ENCODE results near the gene H3-3A.
A peak's percentile ranks its signal among the peaks of the same experiment; 100 is the strongest.

Gene H3-3A

DNA sequence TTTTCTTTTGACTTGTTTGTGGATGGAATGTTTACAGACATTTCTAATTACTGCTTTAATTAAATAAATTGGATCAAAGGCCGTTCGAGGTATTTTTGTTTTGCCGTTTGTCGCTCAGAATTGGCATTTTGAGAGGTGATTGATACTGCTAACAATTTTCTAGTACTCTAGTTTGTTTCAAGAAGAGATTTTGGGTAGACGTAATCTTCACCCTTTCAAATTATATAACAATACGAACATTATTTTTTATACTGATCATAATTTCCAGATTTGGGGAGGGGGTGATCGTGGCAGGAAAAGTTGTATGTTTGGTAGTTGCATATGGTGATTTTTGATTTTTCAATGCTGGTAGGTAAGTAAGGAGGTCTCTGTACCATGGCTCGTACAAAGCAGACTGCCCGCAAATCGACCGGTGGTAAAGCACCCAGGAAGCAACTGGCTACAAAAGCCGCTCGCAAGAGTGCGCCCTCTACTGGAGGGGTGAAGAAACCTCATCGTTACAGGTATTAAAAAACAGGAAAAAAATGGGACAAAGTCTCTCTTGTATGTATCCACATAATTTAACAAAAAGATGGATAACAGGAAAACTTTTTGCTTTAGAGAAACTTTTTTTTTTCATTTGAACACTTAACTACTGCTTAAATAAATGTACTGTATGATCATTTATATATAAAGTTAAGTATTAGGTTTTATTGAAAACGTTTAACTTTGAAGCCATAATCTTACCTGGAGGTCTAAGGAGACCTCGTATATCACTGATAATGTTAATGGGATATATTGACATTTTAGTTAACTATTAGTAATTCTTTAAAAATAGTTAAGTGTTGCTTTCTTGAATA lies 1.7 kb downstream of the H3-3A start:
- TF ChIP-seq, protein P1, sequence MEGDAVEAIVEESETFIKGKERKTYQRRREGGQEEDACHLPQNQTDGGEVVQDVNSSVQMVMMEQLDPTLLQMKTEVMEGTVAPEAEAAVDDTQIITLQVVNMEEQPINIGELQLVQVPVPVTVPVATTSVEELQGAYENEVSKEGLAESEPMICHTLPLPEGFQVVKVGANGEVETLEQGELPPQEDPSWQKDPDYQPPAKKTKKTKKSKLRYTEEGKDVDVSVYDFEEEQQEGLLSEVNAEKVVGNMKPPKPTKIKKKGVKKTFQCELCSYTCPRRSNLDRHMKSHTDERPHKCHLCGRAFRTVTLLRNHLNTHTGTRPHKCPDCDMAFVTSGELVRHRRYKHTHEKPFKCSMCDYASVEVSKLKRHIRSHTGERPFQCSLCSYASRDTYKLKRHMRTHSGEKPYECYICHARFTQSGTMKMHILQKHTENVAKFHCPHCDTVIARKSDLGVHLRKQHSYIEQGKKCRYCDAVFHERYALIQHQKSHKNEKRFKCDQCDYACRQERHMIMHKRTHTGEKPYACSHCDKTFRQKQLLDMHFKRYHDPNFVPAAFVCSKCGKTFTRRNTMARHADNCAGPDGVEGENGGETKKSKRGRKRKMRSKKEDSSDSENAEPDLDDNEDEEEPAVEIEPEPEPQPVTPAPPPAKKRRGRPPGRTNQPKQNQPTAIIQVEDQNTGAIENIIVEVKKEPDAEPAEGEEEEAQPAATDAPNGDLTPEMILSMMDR (IDR thresholded peaks at IDR 0.05; ENCODE audit: low read depth, low read length), result peak; percentile 72
- H3K4me3 ChIP-seq (ENCODE audit: low read depth, low read length), result peak overlapping the region; percentile 77
- no peaks in the 10 kb centered on the region for H3K27me3 ChIP-seq
- 0 out of 2 replicates have a peak, but pooled peaks cover 2% of the 10 kb centered on the region for H3K4me1 ChIP-seq
- DNase-seq, result no peak
- peaks cover 44% of the 10 kb centered on the region for H3K36me3 ChIP-seq
- no peaks in the 10 kb centered on the region for H3K9me3 ChIP-seq

DNA sequence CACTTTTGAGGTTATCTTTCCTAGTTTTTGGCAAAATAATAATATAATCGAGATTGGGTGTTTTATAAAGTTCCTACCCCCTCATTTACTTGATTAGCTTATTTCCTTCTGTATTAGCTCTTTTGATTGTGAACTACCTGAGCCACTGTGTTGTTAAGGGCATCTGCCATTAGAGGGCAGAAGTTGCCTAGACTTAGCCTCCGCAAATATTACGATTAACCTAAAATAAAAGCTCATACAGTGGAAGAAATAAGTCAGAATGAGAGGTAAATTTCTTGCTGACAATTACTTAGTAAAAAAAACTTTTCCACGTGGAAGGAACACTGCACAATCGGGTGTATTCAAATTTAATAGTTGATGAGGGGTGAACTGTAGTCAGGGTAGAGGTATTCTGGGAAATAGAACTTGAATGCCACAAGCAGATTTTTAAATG lies 2.3 kb downstream of the H3-3A start:
- Histone ChIP-seq H3K27me3 (no peaks in the 10 kb centered on the region), H3K36me3 (peaks cover 51% of the 10 kb centered on the region), H3K4me3 (ENCODE audit: low read depth, low read length) (peak overlapping the region; percentile 77), H3K9me3 (no peaks in the 10 kb centered on the region), H3K4me1 (0 out of 2 replicates have a peak, but pooled peaks cover 2% of the 10 kb centered on the region)
- DNase-seq, result peak; percentile 49
- TF ChIP-seq, protein P1 (IDR thresholded peaks at IDR 0.05; ENCODE audit: low read depth, low read length), result peak; percentile 88

DNA sequence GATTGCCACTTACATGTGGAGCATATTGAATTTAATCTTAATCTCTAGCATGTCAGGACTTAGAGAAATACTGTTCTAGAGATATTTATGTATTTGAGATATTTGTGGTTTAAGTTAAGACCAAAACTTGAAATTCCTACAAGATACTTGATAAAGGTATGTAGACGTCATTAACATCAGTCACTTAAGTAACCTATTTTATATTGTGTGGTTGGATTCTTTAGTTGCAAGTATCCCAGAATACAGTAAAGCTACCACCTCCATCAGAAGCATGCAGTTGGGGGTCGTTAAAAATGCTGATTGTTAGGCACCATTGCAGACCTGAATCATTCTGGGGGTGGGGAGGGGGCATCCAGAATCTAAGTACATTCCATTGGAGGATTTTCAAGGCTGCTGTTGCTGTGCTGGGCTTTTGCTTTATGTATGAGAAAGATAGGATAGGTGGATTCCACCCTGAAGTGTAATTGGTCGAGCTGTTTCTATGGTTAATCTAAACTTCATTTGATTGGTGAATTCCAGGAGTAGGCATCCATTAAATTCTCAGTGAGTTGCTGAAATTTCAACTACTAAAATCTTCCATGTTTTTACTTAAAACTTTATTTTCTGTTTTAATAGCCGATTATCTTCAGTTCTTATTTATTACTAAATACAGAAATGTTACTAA lies 4.0 kb downstream of the H3-3A start:
- no peak overlapping the region for H3K4me3 ChIP-seq (ENCODE audit: low read depth, low read length)
- H3K9me3 ChIP-seq, result no peaks in the 10 kb centered on the region
- H3K4me1 ChIP-seq, result no peaks in the 10 kb centered on the region
- no peaks in the 10 kb centered on the region for H3K27me3 ChIP-seq
- H3K36me3 ChIP-seq, result peaks cover 65% of the 10 kb centered on the region
- DNase-seq, result no peak
- TF ChIP-seq, protein P1 (IDR thresholded peaks at IDR 0.05; ENCODE audit: low read depth, low read length), result no peak

DNA sequence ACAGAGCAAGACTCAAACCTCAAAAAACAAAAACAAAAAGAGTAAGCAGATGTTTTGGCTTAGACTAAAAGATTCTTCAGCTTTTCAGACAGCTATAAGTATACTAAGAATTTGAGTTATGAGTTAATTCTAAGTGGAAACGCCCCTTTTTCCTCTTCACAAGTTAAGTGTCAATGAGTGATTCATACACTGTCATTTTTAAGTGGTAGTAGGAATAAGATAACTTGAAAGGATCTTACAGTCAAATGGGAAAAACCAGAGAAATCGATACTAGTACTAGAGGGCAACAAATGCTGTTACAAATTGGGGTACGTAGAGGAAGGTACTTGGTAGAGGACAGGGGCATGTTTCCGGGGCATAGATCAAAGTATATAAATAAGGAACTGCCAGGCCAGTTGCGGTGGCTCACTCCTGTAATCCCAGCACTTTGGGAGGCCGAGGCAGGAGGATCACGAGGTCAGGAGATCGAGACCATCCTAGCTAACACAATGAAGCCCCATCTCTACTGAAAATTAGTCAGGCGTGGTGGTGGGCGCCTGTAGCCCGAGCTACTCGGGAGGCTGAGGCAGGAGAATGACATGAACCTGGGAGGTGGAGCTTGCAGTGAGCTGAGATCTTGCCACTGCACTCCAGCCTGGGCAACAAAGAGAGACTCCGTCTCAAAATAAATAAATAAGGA lies 7.4 kb downstream of the H3-3A start:
- Histone ChIP-seq H3K4me1 (no peaks in the 10 kb centered on the region), H3K27me3 (no peaks in the 10 kb centered on the region), H3K9me3 (no peaks in the 10 kb centered on the region), H3K4me3 (ENCODE audit: low read depth, low read length) (no peak overlapping the region), H3K36me3 (peaks cover 91% of the 10 kb centered on the region)
- TF ChIP-seq, protein P1 (IDR thresholded peaks at IDR 0.05; ENCODE audit: low read depth, low read length), result no peak
- no peak for DNase-seq

DNA sequence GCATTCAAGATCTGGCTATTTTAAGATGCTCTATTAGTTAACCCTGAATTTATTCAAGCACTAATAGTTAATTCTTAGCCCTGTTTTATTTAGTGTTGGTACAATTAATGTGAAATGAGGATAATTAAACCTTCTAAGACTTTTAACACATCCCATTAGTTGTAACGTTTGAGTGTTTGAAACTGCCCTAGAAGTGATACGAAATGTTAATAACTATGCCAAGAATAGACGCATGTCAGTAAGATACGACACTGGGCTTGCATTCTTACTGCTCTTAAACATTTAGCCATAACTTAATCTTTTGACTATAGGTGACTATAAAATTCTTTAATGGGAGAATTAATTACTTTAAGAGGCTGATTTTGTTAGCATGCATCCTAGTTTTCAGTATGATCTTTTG lies 9.8 kb downstream of the H3-3A start:
- Histone ChIP-seq H3K36me3 (peaks cover 74% of the 10 kb centered on the region), H3K4me3 (ENCODE audit: low read depth, low read length) (no peak overlapping the region)

More for the DNA sequence above, 9.8 kb downstream of the H3-3A start:
- H3K9me3 ChIP-seq, result no peaks in the 10 kb centered on the region
- no peak for DNase-seq
- H3K27me3 ChIP-seq, result no peaks in the 10 kb centered on the region
- TF ChIP-seq, protein P1 (IDR thresholded peaks at IDR 0.05; ENCODE audit: low read depth, low read length), result no peak
- no peaks in the 10 kb centered on the region for H3K4me1 ChIP-seq
